Activated T-helper 2 cell treated with anti-CD3 and anti-CD28 coated beads, Interferon-gamma antibody, Interleukin-2, Interleukin-4, amounts not matched to agents 10 μg/mL and 5 μg/mL and 100 μg/mL, durations not matched to agents 14 hours and 24 hours and 36 hours (primary cell): ENCODE measurements around the gene PACSIN3. TPM values are rescaled to one million over a fixed set of nuclear protein-coding genes. Genes with fewer than 3 reads are reported as not detected.

Experiments
- DNase-seq: peaks from one replicate; pipeline ENCODE4 v3.0.0; 2021; ENCODE audit warnings: low spot score
- H3K27ac Mint-ChIP-seq: one replicate; pipeline ENCODE4 v1.8.0; 2021; ENCODE audit warnings: mixed read lengths
- H3K27me3 Mint-ChIP-seq: one replicate; pipeline ENCODE4 v1.8.0; 2021; ENCODE audit warnings: low read depth, mixed read lengths
- H3K36me3 Mint-ChIP-seq: one replicate; pipeline ENCODE4 v1.8.0; 2021; ENCODE audit warnings: low read depth, mixed read lengths
- H3K4me1 Mint-ChIP-seq: one replicate; pipeline ENCODE4 v1.8.0; 2021; ENCODE audit warnings: low read depth, mixed read lengths
- H3K4me3 Mint-ChIP-seq: one replicate; pipeline ENCODE4 v1.8.0; 2021; ENCODE audit warnings: low read depth, mild to moderate bottlenecking, moderate library complexity, mixed read lengths
- H3K9me3 Mint-ChIP-seq: one replicate; pipeline ENCODE4 v1.8.0; 2021; ENCODE audit warnings: mixed read lengths
- intact Hi-C: fragments of 100-400 bp; cut with micrococcal nuclease; formaldehyde crosslinking; loops from one replicate; pipeline ENCODE4 v1.15.1; 2023
- total RNA-seq: library from RNA; stranded (reverse); gene quantifications from 2 replicates; pipeline ENCODE4 v1.2.3, GENCODE V29; 2022

Gene PACSIN3
- 21.4 and 22.2 TPM in 2 replicates for total RNA-seq

DNA sequence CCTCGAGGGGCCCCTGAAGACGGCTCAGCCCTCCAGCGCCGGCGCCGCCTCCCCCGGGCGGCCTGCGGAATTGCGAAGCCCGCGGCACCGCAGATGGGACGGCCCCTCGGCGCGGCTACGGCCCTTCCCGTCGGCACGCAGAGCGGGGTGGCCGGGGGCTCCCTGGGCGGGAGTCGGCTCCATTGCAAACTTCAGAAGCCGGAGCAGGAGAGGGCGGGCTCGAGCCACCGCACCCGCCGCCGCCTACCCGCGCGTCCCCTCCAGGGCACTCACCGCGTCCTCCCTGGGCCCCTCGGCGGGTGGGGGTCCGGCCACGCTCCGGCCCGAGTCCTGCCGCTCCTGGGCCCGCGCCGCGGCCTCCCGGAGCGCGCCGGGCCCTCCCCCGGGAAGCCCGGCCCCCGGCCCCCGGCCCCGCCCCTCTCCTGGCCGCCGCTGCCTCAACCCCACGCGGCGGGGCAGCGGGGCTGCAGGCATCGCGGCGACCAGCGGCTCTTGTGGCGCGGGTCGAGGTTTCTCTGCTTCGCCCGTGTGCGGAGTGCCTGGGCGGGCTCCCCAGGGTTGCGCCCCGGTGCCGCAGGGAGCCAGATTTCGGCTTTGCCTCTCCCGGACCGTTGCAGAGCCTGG is at the start of gene PACSIN3:
TSS of gene PACSIN3 (minus strand) at position 359 of the 624 bp plus-strand sequence. CDS start 3,707 bp downstream, outside the sequence.
- DNase-seq, result peak; percentile 22
- peak within 1 kb of the TSS; percentile 65 for H3K27ac Mint-ChIP-seq
- no peaks in the 10 kb centered on the region for H3K9me3 Mint-ChIP-seq
- H3K27me3 Mint-ChIP-seq, result peaks cover 34% of the 10 kb centered on the region
- peaks cover 6% of the 10 kb centered on the region for H3K4me1 Mint-ChIP-seq
- H3K4me3 Mint-ChIP-seq, result peak within 1 kb of the TSS; percentile 73
- no peaks in the 10 kb centered on the region for H3K36me3 Mint-ChIP-seq
- intact Hi-C loops, result loop anchor here (1.0 kb wide), 1 partner anchor 28 kb away; the partner anchor contains the start of gene DDB2

DNA sequence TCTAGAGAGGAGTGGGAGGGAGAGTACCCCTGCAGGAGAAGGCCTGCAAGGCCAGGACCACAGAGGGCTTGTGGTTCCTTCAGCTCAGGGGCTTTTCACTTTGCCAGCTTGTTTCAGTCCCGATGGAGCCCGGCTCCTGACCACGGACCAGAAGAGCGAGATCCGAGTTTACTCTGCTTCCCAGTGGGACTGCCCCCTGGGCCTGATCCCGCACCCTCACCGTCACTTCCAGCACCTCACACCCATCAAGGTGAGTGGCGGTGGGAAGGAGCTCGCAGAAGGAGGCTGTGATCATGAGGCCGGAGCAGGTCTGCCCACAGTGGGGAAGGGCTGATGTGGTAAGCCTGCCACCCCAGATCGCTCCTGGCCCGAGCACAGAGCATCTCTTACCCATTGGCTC is 48.9 kb upstream of the PACSIN3 start:
- peaks cover 24% of the 10 kb centered on the region for H3K4me1 Mint-ChIP-seq
- DNase-seq, result no peak
- peaks cover 81% of the 10 kb centered on the region for H3K36me3 Mint-ChIP-seq
- peak overlapping the region; percentile 61 for H3K27ac Mint-ChIP-seq
- H3K27me3 Mint-ChIP-seq, result no peaks in the 10 kb centered on the region
- H3K9me3 Mint-ChIP-seq, result no peaks in the 10 kb centered on the region
- no peak overlapping the region for H3K4me3 Mint-ChIP-seq
- intact Hi-C loops, result no loop called here

DNA sequence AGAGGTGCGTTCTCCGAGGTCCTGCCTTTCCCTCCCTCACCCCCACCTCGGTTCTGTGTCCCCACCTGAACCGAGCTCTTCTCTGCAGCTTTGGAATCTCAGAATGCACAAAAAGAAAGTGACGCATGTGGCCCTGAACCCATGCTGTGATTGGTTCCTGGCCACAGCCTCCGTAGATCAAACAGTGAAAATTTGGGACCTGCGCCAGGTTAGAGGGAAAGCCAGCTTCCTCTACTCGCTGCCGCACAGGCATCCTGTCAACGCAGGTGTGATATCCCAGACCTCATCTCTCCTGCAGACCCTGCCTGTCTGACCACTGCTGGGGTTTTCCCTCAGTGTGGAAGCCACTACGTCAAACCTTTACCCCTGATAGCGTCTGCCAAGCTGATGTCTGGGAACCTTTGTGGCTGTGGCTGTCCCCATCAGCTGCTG is 48.5 kb upstream of the PACSIN3 start:
- Mint-ChIP-seq H3K27ac (peak overlapping the region; percentile 61), H3K36me3 (peaks cover 77% of the 10 kb centered on the region), H3K4me3 (peak overlapping the region; percentile 27), H3K9me3 (no peaks in the 10 kb centered on the region), H3K27me3 (no peaks in the 10 kb centered on the region), H3K4me1 (peaks cover 24% of the 10 kb centered on the region)
- no peak for DNase-seq
- intact Hi-C loops, result loop anchor here (1.0 kb wide), 1 partner anchor 14 kb away; the partner anchor contains the start of gene ACP2

DNA sequence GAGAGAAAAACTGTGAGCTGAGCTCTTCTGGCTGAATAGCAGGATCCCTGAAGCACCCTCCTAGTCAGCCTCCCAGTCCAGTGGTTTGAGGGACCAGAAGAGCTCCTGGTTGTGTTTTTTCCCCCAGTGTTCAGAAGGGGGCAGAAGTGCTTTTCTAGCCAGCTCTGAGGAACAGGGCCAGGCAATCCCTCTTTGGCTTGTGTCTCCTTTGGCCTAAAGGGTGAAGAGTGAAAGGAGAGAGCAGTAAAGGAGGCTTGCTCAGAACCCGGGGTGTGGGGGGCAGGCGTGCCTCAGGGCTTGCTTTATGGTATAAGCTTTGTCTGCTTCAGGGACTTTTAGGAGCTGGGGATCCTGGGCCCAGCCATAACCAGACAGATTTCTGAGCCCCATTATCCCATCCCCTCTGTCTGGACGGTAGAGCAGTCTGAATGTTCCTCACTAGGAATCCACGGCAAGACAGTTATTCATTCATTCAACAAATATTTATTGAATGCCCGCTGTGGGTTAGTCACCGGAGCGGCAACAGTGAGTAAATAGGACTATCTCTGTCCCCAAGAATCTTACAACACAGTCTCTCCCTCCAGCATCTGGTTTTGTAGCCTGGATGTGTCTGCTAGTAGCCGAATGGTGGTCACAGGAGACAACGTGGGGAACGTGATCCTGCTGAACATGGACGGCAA is 47.9 kb upstream of the PACSIN3 start:
- Mint-ChIP-seq H3K36me3 (peaks cover 77% of the 10 kb centered on the region), H3K27ac (peak overlapping the region; percentile 61), H3K4me1 (peaks cover 27% of the 10 kb centered on the region), H3K4me3 (no peak overlapping the region), H3K9me3 (no peaks in the 10 kb centered on the region), H3K27me3 (no peaks in the 10 kb centered on the region)
- intact Hi-C loops, result loop anchor here (1.0 kb wide), 1 partner anchor 14 kb away; the partner anchor contains the start of gene ACP2
- DNase-seq, result no peak

DNA sequence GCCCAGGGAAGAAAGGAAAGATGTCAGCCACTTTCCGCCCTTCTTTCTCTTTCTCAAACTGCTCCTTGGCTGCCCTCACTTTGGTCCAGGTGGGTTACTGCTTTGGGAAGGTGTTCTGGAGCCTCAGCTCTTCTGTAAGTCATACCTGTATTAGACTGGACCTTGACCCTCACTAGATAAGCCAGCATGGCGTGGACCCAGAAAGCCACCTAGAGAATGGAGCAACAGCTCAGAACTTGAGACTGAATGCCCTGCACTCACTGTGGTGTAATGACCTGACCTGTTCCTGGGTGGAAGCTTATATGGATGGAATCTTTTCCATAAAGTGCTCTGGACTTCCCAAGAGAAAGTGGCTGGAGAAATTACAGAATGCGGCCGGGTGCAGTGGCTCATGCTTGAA is 46.8 kb upstream of the PACSIN3 start:
- H3K9me3 Mint-ChIP-seq, result no peaks in the 10 kb centered on the region
- intact Hi-C loops, result no loop called here
- H3K36me3 Mint-ChIP-seq, result peaks cover 78% of the 10 kb centered on the region
- no peaks in the 10 kb centered on the region for H3K27me3 Mint-ChIP-seq
- H3K4me1 Mint-ChIP-seq, result peaks cover 31% of the 10 kb centered on the region
- no peak overlapping the region for H3K4me3 Mint-ChIP-seq
- no peak for DNase-seq
- no peak overlapping the region for H3K27ac Mint-ChIP-seq

DNA sequence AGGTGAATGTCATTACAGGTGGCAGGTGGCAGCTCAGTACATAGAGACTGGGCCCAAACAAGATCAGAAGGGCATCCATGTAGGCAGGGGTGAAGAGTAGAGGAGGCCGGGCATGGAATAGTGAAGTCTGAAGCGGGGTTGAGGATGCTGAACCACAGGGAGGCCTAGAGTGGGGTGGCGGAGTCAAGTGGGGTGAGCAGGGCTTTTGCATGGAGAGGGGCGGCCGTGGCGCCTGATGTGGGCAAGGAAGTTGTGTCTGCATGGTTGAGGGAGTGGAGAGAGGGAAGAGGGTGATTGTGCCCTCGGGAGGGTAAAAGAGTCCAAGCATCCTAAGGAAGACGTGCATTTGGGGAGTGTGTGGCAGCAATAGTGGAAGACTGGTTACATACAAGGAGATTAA is 42.9 kb upstream of the PACSIN3 start:
- H3K4me3 Mint-ChIP-seq, result no peak overlapping the region
- H3K36me3 Mint-ChIP-seq, result peaks cover 78% of the 10 kb centered on the region
- intact Hi-C loops, result no loop called here

DNA sequence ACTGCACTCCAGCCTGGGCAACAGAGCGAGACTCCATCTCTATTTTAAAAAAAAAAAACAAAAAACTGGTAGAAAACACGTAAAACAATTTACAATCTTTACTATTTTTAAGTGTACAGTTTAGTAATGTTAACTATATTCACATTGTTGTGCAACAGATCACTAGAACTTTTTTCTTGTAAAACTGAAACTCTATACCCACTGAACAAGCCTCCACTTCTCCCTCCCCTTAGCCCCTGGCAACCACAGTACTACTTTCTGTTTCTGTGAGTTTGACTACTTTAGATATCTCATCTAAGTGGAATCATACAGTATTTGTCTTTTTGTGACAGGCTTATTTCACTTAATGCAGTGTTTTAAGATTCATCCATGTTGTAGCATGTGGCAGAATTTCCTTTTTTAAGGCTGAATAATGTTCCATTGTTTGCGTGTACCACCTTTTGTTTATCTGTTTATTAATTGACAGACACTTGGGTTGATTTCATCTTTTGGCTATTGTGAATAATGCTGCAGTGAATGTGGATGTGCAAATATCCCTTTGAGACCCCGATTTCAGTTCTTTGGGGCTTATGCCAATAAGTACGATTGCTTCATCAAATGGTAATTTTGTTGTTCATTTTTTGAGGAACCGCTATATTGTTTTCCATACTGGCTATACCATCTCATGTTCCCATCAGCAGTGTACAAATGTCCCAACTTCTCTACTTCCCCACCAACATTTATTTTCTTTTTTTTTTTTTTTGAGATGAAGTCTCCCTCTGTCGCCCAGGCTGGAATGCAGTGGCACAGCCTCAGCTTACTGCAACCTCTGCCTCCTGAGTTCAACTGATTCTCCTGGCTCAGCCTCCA is 39.5 kb upstream of the PACSIN3 start:
- H3K36me3 Mint-ChIP-seq, result peaks cover 79% of the 10 kb centered on the region
- H3K4me1 Mint-ChIP-seq, result peaks cover 33% of the 10 kb centered on the region
- peak; percentile 34 for DNase-seq
- H3K27ac Mint-ChIP-seq, result peak overlapping the region; percentile 84
- no peaks in the 10 kb centered on the region for H3K9me3 Mint-ChIP-seq
- intact Hi-C loops, result loop anchor here (1.0 kb wide), 1 partner anchor 9 kb away; no protein-coding TSS in a partner anchor
- no peaks in the 10 kb centered on the region for H3K27me3 Mint-ChIP-seq
- H3K4me3 Mint-ChIP-seq, result peak overlapping the region; percentile 40

More for the DNA sequence above, 42.9 kb upstream of the PACSIN3 start:
- Mint-ChIP-seq H3K4me1 (peaks cover 30% of the 10 kb centered on the region), H3K27ac (peak overlapping the region; percentile 31), H3K9me3 (no peaks in the 10 kb centered on the region), H3K27me3 (no peaks in the 10 kb centered on the region)
- DNase-seq, result no peak

DNA sequence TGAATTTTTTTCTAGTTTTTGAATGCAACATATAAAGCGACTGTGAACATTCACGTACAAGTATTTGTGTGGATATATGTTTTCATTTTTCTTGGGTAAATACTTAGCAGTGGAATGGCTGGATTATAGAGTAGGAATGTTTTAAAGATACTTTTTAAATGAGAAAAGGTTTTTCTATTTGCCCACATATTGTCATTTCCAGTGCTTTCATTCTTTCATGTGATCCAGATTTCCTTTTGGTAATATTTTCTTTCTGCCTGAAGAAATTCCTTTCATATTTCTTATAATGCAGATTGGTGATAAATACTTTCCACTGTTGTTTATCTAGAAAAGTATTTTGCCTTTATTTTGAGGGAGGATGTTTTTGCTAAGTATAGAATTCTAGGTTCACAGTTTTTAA is 36.5 kb upstream of the PACSIN3 start:
- DNase-seq, result no peak
- Mint-ChIP-seq H3K4me3 (no peak overlapping the region), H3K36me3 (peaks cover 85% of the 10 kb centered on the region), H3K9me3 (no peaks in the 10 kb centered on the region), H3K27ac (no peak overlapping the region), H3K27me3 (no peaks in the 10 kb centered on the region), H3K4me1 (peaks cover 47% of the 10 kb centered on the region)
- intact Hi-C loops, result no loop called here

DNA sequence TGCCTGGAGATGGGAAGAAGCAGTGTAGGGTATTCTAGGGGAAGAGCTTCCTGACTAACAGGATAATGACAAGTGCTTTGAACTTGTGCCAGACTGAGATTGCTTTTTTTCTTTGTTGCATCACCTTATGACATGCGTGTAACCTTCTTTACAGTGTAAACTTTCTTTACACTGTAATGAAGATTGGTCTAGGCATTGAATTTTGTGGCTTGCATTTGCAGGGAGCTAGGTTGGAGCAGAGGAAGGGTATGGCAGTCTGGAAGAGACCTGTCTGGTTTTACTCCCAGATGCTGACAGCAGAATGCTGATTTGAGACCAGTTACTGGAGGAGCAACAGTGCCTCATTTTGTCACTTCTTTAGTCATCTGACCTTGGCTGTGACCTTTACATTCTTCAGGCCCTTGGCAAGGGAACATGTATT is 34.2 kb upstream of the PACSIN3 start:
- Mint-ChIP-seq H3K9me3 (no peaks in the 10 kb centered on the region), H3K4me3 (no peak overlapping the region), H3K27me3 (no peaks in the 10 kb centered on the region), H3K4me1 (peaks cover 46% of the 10 kb centered on the region), H3K36me3 (peaks cover 82% of the 10 kb centered on the region), H3K27ac (peak overlapping the region; percentile 80)
- no peak for DNase-seq
- intact Hi-C loops, result no loop called here

DNA sequence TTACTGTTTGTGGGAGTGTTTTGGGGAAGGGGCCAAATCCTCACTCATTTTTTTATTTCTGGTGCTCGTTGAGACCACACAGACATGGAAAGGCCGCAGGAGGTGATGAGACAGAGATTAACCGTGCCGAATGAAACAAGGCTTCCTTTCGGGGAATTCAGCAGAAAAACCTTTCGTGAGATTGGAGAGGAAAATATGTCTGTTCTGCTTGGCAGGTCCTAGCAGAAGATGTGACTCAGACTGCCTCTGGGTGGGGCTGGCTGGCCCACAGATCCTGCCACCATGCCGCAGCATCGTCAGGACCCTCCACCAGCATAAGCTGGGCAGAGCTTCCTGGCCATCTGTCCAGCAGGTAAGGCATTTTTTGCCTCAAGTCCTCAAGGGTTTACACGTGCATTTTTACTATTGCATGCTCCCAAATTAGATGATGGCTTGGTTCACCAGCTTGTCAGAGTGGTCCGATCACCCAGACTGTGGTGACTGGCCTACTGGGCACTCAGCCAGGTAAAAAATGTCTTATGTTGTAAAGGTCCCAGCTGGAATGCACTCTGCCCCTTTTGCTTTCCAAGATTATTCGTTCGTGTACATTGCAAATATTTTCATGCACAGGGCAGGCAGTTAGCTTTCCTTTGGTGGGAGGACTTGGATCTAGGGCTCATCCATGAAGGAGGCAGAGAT is 30.0 kb upstream of the PACSIN3 start:
- peaks cover 35% of the 10 kb centered on the region for H3K4me1 Mint-ChIP-seq
- peaks cover 56% of the 10 kb centered on the region for H3K36me3 Mint-ChIP-seq
- intact Hi-C loops, result loop anchor here (1.0 to 2.0 kb wide), 2 partner anchors 9 to 21 kb away; no protein-coding TSS in a partner anchor

DNA sequence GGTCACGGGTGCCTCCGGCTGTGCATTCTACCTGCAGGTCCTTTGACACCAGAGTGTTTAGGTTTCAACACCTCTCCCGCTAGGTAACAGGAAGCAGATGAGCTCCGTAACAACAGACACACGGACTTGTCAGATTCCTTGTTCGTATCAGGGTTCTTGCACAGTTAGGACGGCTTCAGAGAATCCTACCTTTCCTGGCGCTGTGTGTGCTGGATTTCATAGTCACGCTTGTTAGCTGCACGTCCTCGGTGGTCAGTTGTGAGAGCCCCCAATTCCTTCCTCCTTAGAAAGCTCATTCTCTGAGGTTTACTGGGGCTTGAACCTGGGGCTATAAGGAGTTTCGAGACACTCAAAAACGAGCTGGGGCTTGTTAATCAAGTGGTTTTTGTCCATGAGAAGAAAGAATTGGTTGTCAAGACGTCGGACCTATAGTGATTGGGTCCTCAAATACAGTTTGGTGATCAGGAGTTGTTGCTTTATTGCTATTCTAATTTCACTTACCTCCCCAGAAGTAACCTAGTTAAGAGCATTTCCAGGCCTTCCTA is 29.2 kb upstream of the PACSIN3 start:
- Mint-ChIP-seq H3K27me3 (no peaks in the 10 kb centered on the region), H3K27ac (peak overlapping the region; percentile 98), H3K9me3 (no peaks in the 10 kb centered on the region), H3K36me3 (peaks cover 48% of the 10 kb centered on the region), H3K4me3 (peak overlapping the region; percentile 95), H3K4me1 (peaks cover 34% of the 10 kb centered on the region)
- intact Hi-C loops, result loop anchor here (1.0 kb wide), 1 partner anchor 193 kb away; the partner anchor contains the start of gene SLC39A13
- no peak for DNase-seq

More for the DNA sequence above, 30.0 kb upstream of the PACSIN3 start:
- H3K27me3 Mint-ChIP-seq, result no peaks in the 10 kb centered on the region
- peak; percentile 50 for DNase-seq
- H3K9me3 Mint-ChIP-seq, result no peaks in the 10 kb centered on the region
- H3K4me3 Mint-ChIP-seq, result peak overlapping the region; percentile 95
- H3K27ac Mint-ChIP-seq, result peak overlapping the region; percentile 98
